Psoas muscle (tissue), 8 donors: Measurements from ENCODE around the gene MRPL2. TPM values are rescaled to one million over a fixed set of nuclear protein-coding genes. Genes with fewer than 3 reads are reported as not detected.

Source experiments
- ATAC-seq, 4 donors: fragments of 200-7000 bp; cut with Tn5 transposase; one replicate each; pipeline ENCODE4 v1.9.1; 2020; ENCODE audit warnings: moderate library complexity in 3 of 4, mild to moderate bottlenecking in 2 of 4
- DNase-seq, 2 donors: peaks; one replicate each; pipeline ENCODE4 v3.0.0-alpha.2; 2020
- H3K27ac ChIP-seq: fragments of 200-600 bp; one replicate; pipeline ENCODE4 v1.8.0; 2022
- H3K27me3 ChIP-seq, 3 donors: fragments of 200-600 bp in 1 of 3; one replicate each; pipeline versions ENCODE4 v1.6.1 to v1.8.0; 2013 to 2022; ENCODE audit warnings: low read length in 2 of 3, mild to moderate bottlenecking in 2 of 3, moderate library complexity in 1 of 3; ENCODE audit not compliant: insufficient read depth in 3 of 3
- H3K36me3 ChIP-seq, 2 donors: fragments of 200-600 bp in 1 of 2; one replicate each; pipeline versions ENCODE4 v1.6.1 to v1.8.0; 2013 to 2022; ENCODE audit warnings: low read depth in 1 of 2, mild to moderate bottlenecking in 1 of 2, moderate library complexity in 1 of 2; ENCODE audit not compliant: insufficient read depth in 1 of 2
- H3K4me1 ChIP-seq: fragments of 200-600 bp; one replicate; pipeline ENCODE4 v1.8.0; 2022
- H3K4me3 ChIP-seq: fragments of 200-600 bp; one replicate; pipeline ENCODE4 v1.8.0; 2022; ENCODE audit warnings: mild to moderate bottlenecking
- H3K9me3 ChIP-seq: fragments of 200-600 bp; one replicate; pipeline ENCODE4 v1.8.0; 2022
- CTCF ChIP-seq: fragments of 200-600 bp; IDR thresholded peaks from one replicate; pipeline ENCODE4 v1.8.0; 2022; ENCODE audit warnings: antibody characterized with exemption
- WGBS, 3 donors: extraction: QIAGEN DNeasy Blood & Tissue Kit; methylation state at CpG; one replicate each; pipeline versions ENCODE4 v1.1.6 to v1.1.7; 2013; 5-methylcytosine and 5-hydroxymethylcytosine counted together
- intact Hi-C, 2 donors: fragments of 100-400 bp; cut with DNase I; formaldehyde crosslinking; loops; one replicate each; pipeline versions ENCODE4 v1.11.0 to v1.14.2; 2022
- polyA plus RNA-seq, 3 donors: library from polyadenylated mRNA; stranded (reverse); fragments of 200-250 nt; gene quantifications; one replicate each; pipeline ENCODE4 v1.2.3, GENCODE V29; 2013
- total RNA-seq, 4 donors: library from RNA; stranded (reverse); fragmentation: NEBNext Ultra II Directional in 2 of 4; extraction: Animal tissue kit (Norgen Biotek cat#: 25700) in 2 of 4; gene quantifications; one replicate each; pipeline versions ENCODE4 v1.2.1 to v1.2.4, GENCODE V29; 2021 to 2023
- donor health status: healthy with polysubstance abuse.
- donor health status: DM: no; HTN: no; CAD: no; lungs with moderate emphysema.
- donor health status: Bipolar disorder and iron deficiency.
- donor health status: healthy.
- donor health status: DM: yes; HTN: yes; CAD: no.
- donor health status: DM: no; HTN: no; CAD: no.
- donor health status: DM: no; HTN: no; CAD: no.
- donor health status: DM: yes; HTN: yes; CAD: no.

MRPL2 gene
- total and polyA plus RNA-seq, 7 donors: 61.3 to 139 (median 91.2) TPM

GRCh38 chr6:43093436-43094289, 34.4 kb upstream of the MRPL2 start:
- H3K4me1 ChIP-seq: peaks cover 4% of the 10 kb centered on the region
- H3K27me3 ChIP-seq: no peaks in the 10 kb centered on the region
- no peak for TF ChIP-seq CTCF
- peak overlapping the region; percentile 60 for H3K4me3 ChIP-seq
- H3K36me3 ChIP-seq: no peaks in the 10 kb centered on the region
- ATAC-seq (peak; percentile 95 to 99 (median 96)), DNase-seq (peak in 1 of 2 donors; percentile 64)
- WGBS, 3 donors: 24 to 35% (median 25%) methylated on average over 9 of the region's 9 CpGs
- peak overlapping the region; percentile 21 for H3K27ac ChIP-seq
- no peaks in the 10 kb centered on the region for H3K9me3 ChIP-seq
- intact Hi-C loops: no loop called here

- ATAC-seq (no peak), DNase-seq (no peak)
- Histone ChIP-seq H3K4me3 (no peak overlapping the region), H3K4me1 (peaks cover 4% of the 10 kb centered on the region), H3K36me3 (no peaks in the 10 kb centered on the region), H3K27ac (no peak overlapping the region), H3K27me3 (no peaks in the 10 kb centered on the region), H3K9me3 (no peaks in the 10 kb centered on the region)
- TF ChIP-seq CTCF: no peak
- intact Hi-C loops: no loop called here
Observed at GRCh38 chr6:43092635-43093034, 33.4 kb upstream of the MRPL2 start.

- intact Hi-C loops: no loop called here
- Histone ChIP-seq H3K36me3 (no peaks in the 10 kb centered on the region), H3K27ac (no peak overlapping the region), H3K27me3 (no peaks in the 10 kb centered on the region), H3K4me3 (no peak overlapping the region), H3K4me1 (peaks cover 4% of the 10 kb centered on the region), H3K9me3 (no peaks in the 10 kb centered on the region)
- ATAC-seq (no peak), DNase-seq (no peak)
- no peak for TF ChIP-seq CTCF
- 85 to 94% (median 86%) methylated on average over 10 of the region's 10 CpGs for WGBS, 3 donors
Observed at GRCh38 chr6:43091436-43091991, 32.3 kb upstream of the MRPL2 start.

- H3K27me3 ChIP-seq: no peaks in the 10 kb centered on the region
- H3K27ac ChIP-seq: no peak overlapping the region
- no peak for DNase-seq
- no peaks in the 10 kb centered on the region for H3K9me3 ChIP-seq
- no peak for TF ChIP-seq CTCF
- intact Hi-C loops: no loop called here
- H3K4me1 ChIP-seq: peaks cover 4% of the 10 kb centered on the region
- no peaks in the 10 kb centered on the region for H3K36me3 ChIP-seq
- ATAC-seq: no peak
- 80 to 82% (median 82%) methylated on average over 5 of the region's 5 CpGs for WGBS, 3 donors
- no peak overlapping the region for H3K4me3 ChIP-seq
Observed at GRCh38 chr6:43091020-43091419, 31.8 kb upstream of the MRPL2 start.
